Measurements from ENCODE around the gene SORBS2.

- TF ChIP-seq RAD21 (conservative IDR thresholded peaks at IDR 0.05 in 1 of 2, IDR thresholded peaks at IDR 0.05 in 1 of 2) (no peak), FOSL2 (IDR thresholded peaks at IDR 0.05) (no peak), FOSL2 (CRISPR knock-in tag; IDR thresholded peaks at IDR 0.05) (no peak), ELK1 (IDR thresholded peaks at IDR 0.05; ENCODE audit: low read depth, low read length) (no peak), HDAC2 (IDR thresholded peaks at IDR 0.05) (no peak), POLR2A (IDR thresholded peaks at IDR 0.05; ENCODE audit: low read length) (no peak), JUN (IDR thresholded peaks at IDR 0.05) (no peak)
- TF ChIP-seq, protein P1, sequence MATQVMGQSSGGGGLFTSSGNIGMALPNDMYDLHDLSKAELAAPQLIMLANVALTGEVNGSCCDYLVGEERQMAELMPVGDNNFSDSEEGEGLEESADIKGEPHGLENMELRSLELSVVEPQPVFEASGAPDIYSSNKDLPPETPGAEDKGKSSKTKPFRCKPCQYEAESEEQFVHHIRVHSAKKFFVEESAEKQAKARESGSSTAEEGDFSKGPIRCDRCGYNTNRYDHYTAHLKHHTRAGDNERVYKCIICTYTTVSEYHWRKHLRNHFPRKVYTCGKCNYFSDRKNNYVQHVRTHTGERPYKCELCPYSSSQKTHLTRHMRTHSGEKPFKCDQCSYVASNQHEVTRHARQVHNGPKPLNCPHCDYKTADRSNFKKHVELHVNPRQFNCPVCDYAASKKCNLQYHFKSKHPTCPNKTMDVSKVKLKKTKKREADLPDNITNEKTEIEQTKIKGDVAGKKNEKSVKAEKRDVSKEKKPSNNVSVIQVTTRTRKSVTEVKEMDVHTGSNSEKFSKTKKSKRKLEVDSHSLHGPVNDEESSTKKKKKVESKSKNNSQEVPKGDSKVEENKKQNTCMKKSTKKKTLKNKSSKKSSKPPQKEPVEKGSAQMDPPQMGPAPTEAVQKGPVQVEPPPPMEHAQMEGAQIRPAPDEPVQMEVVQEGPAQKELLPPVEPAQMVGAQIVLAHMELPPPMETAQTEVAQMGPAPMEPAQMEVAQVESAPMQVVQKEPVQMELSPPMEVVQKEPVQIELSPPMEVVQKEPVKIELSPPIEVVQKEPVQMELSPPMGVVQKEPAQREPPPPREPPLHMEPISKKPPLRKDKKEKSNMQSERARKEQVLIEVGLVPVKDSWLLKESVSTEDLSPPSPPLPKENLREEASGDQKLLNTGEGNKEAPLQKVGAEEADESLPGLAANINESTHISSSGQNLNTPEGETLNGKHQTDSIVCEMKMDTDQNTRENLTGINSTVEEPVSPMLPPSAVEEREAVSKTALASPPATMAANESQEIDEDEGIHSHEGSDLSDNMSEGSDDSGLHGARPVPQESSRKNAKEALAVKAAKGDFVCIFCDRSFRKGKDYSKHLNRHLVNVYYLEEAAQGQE (IDR thresholded peaks at IDR 0.05), result no peak
- TF ChIP-seq, protein P2, sequence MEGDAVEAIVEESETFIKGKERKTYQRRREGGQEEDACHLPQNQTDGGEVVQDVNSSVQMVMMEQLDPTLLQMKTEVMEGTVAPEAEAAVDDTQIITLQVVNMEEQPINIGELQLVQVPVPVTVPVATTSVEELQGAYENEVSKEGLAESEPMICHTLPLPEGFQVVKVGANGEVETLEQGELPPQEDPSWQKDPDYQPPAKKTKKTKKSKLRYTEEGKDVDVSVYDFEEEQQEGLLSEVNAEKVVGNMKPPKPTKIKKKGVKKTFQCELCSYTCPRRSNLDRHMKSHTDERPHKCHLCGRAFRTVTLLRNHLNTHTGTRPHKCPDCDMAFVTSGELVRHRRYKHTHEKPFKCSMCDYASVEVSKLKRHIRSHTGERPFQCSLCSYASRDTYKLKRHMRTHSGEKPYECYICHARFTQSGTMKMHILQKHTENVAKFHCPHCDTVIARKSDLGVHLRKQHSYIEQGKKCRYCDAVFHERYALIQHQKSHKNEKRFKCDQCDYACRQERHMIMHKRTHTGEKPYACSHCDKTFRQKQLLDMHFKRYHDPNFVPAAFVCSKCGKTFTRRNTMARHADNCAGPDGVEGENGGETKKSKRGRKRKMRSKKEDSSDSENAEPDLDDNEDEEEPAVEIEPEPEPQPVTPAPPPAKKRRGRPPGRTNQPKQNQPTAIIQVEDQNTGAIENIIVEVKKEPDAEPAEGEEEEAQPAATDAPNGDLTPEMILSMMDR (IDR thresholded peaks at IDR 0.05), result no peak
Observed at GRCh38 chr4:185820146-185821028, 8.4 kb upstream of the SORBS2 start.
